ENCODE results near the gene FRZB.
"Not testable (repeated sequence)": the region's sequence is repeated elsewhere in the genome, so short reads cannot be mapped to it uniquely, and the experiment has no call there.

FRZB gene
- 0 to 0.07 reads per million in 2 donors for total RNA-seq

GRCh38 chr2:182866461-182867406 is at the start of gene FRZB:
Gene FRZB, minus strand, starts transcription at chr2:182866637. Its CDS starts 85 bp downstream, at chr2:182866552.
- no peak for DNase-seq

- DNase-seq = no peak
Observed at GRCh38 chr2:182915369-182916326, 49.2 kb upstream of the FRZB start.

GRCh38 chr2:182914852-182915251 is 48.4 kb upstream of the FRZB start:
- no peak for DNase-seq

- no peak for DNase-seq
Observed at GRCh38 chr2:182913064-182913463, 46.6 kb upstream of the FRZB start.

GRCh38 chr2:182912518-182912915 is 46.1 kb upstream of the FRZB start:
- no peak for DNase-seq

- DNase-seq = no peak
Observed at GRCh38 chr2:182911813-182912517, 45.5 kb upstream of the FRZB start.

- DNase-seq = no peak
Observed at GRCh38 chr2:182910965-182911364, 44.5 kb upstream of the FRZB start.

GRCh38 chr2:182907081-182907830 is 40.8 kb upstream of the FRZB start:
- DNase-seq = no peak

- no peak for DNase-seq
Observed at GRCh38 chr2:182906454-182906853, 40.0 kb upstream of the FRZB start.

GRCh38 chr2:182904844-182905243 is 38.4 kb upstream of the FRZB start:
- DNase-seq = no peak

GRCh38 chr2:182903566-182903965 is 37.1 kb upstream of the FRZB start:
- DNase-seq = no peak

- DNase-seq = no peak
Observed at GRCh38 chr2:182901748-182902147, 35.3 kb upstream of the FRZB start.

GRCh38 chr2:182898718-182899117 is 32.3 kb upstream of the FRZB start:
- DNase-seq = no peak

GRCh38 chr2:182897137-182897536 is 30.7 kb upstream of the FRZB start:
- no peak for DNase-seq

GRCh38 chr2:182895798-182896197 is 29.4 kb upstream of the FRZB start:
- no peak for DNase-seq

- no peak for DNase-seq
Observed at GRCh38 chr2:182895169-182895568, 28.7 kb upstream of the FRZB start.

GRCh38 chr2:182894174-182894573 is 27.7 kb upstream of the FRZB start:
- DNase-seq = no peak

GRCh38 chr2:182893666-182894065 is 27.2 kb upstream of the FRZB start:
- DNase-seq = no peak

GRCh38 chr2:182893035-182893434 is 26.6 kb upstream of the FRZB start:
- DNase-seq = not testable (repeated sequence)

- no peak for DNase-seq
Observed at GRCh38 chr2:182891611-182892010, 25.2 kb upstream of the FRZB start.

- no peak for DNase-seq
Observed at GRCh38 chr2:182890773-182891378, 24.4 kb upstream of the FRZB start.
